PC-9 (cell line): ENCODE measurements around the gene RSBN1.

Source experiments
- CTCF ChIP-seq: fragments of 200-600 bp; sonication (generic); conservative IDR thresholded peaks from 2 replicates; pipeline ENCODE4 v1.6.1; 2017; ENCODE audit warnings: mixed run types, antibody characterized with exemption, mild to moderate bottlenecking, moderate library complexity
- EZH2 ChIP-seq: fragments of 200-600 bp; sonication (generic); IDR thresholded peaks from 2 replicates; pipeline ENCODE4 v1.8.0; 2017; ENCODE audit warnings: antibody characterized with exemption, low read depth

DNA sequence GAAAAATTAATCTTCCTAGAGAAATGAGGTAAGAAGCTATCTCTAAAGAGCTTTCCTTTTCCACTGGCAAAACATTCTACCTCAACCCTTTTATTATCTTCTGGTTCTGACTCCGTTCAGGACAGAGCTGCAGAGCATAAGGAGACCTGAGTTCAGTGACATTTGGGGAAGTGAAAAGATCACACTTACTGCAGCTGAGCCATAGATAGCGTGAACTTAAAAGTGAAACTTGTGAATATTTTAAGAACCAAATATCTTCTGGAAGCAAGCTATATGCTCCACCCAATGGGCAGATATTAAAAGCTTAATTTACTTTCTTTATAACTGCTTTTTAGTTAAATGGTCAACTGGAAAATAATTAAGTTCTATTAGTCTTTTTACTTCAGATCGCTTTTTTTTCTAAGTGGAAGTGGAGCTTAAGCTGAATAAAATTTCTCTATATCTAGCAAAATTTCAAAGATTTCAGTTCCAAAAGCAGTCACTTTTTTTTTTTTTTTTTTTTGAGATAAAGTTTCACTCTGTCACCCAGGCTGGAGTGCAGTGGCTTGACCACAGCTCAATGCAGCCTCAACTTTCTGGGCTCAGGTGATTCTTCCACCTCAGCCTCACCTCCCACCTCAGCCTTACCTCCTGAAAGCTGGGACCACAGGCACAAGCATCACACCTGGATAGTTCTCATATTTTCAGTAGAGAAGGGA, 47.4 kb upstream of the RSBN1 start:
- TF ChIP-seq CTCF (no peak), EZH2 (no peak)
